ENCODE measurements around the gene EVI5L. TPM values are rescaled to one million over a fixed set of nuclear protein-coding genes. Genes with fewer than 3 reads are reported as not detected.

The EVI5L gene
- total RNA-seq, 1 experiment from 2014 or later: 21.1 TPM

DNA sequence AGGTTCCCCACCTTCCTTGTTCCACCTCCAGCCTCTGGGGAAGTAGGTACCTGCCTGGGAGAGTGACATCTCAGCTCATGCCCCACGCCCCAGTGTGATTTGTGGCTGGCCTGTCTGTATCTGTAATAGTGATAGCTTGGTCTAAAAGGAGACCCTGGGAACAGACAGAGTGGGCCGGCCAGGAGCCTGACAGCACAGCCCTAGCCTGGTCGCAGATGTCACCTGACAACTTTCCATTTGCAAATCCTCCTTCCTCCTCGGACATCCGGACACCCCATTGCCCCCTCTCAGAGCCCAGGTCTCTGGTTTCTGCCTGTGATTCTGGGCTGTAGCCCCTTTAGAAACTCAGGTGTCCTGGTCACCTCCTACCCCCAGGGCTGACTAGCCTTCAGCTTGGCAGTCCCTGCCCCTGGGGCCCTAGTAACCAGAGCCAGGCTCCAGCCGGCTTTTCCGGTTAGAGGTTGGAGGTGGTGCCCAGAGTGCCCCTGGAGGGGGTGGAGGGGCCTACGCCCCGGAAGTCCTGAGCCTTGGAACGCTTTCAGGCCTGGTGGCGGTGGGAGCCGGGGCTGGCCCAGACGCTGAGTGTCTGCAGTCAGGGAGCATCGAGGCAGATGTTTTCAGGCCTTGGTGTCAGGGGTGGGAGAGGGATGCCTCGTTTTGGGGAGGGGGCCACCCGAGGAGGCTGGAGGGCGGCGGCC is 64.7 kb downstream of the EVI5L start:
- no peak for DNase-seq (ENCODE audit: low spot score)

DNA sequence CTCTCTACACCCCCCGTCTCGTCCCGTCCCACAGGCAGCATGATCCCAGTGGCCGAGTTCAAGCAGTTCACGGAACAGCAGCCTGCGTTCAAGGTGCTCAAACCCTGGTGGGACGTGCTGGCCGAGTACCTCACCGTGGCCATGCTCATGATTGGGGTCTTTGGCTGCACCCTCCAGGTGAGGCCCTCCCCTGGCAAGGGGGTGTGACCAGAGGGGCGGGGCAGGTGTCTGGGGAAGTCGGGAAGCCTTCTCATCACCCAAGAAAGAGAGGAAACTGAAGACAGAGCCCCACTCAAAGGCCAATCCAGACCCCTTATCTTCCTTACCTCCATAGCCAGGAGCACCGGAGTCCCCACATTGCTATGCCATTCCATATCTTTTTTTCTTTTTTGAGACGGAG is 65.5 kb downstream of the EVI5L start:
- no peak for DNase-seq (ENCODE audit: low spot score)

DNA sequence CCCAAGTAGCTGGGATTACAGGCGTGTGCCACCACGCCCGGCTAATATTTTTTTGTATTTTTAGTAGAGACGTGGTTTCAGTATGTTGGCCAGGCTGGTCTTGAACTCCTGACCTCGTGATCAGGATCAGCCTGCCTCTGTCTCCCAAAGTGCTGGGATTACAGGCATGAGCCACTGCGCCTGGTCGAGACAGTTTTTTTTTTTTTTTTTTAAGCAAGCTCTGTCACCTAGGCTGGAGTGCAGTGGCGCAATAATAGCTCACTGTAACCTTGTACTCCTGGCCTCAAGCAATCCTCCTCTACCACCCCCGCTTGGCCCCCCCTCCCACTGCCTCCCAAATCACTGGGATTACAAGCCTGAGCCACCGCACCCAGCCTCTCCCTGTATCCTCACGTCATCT is 67.3 kb downstream of the EVI5L start:
- no peak for DNase-seq (ENCODE audit: low spot score)

DNA sequence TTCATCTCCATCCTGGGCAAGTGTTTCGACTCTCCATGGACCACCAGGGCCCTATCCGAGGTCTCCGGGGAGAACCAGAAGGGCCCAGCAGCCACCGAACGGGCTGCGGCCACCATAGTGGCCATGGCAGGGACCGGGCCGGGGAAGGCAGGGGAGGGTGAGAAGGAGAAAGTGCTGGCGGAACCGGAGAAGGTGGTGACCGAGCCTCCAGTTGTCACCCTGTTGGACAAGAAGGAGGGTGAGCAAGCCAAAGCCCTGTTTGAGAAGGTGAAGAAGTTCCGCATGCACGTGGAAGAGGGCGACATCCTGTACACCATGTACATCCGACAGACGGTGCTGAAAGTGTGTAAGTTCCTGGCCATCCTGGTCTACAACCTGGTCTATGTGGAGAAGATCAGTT is 68.9 kb downstream of the EVI5L start:
- no peak for DNase-seq (ENCODE audit: low spot score)

DNA sequence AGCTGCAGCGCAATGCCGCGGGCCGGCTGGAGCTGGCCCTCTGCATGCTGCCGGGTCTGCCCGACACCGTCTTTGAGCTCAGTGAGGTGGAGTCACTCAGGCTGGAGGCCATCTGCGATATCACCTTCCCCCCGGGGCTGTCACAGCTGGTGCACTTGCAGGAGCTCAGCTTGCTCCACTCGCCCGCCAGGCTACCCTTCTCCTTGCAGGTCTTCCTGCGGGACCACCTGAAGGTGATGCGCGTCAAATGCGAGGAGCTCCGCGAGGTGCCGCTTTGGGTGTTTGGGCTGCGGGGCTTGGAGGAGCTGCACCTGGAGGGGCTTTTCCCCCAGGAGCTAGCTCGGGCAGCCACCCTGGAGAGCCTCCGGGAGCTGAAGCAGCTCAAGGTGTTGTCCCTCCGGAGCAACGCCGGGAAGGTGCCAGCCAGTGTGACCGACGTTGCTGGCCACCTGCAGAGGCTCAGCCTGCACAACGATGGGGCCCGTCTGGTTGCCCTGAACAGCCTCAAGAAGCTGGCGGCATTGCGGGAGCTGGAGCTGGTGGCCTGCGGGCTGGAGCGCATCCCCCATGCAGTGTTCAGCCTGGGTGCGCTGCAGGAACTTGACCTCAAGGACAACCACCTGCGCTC is 69.8 kb downstream of the EVI5L start:
- DNase-seq (ENCODE audit: low spot score): no peak

DNA sequence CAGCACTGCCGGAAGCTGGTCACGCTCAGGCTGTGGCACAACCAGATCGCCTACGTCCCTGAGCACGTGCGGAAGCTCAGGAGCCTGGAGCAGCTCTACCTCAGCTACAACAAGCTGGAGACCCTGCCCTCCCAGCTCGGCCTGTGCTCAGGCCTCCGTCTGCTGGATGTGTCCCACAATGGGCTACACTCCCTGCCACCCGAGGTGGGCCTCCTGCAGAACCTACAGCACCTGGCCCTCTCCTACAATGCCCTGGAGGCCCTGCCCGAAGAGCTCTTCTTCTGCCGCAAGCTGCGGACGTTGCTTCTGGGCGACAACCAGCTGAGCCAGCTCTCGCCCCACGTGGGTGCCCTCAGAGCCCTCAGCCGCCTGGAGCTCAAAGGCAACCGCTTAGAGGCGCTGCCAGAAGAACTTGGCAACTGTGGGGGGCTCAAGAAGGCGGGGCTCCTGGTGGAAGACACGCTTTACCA is 70.4 kb downstream of the EVI5L start:
- DNase-seq (ENCODE audit: low spot score): no peak

DNA sequence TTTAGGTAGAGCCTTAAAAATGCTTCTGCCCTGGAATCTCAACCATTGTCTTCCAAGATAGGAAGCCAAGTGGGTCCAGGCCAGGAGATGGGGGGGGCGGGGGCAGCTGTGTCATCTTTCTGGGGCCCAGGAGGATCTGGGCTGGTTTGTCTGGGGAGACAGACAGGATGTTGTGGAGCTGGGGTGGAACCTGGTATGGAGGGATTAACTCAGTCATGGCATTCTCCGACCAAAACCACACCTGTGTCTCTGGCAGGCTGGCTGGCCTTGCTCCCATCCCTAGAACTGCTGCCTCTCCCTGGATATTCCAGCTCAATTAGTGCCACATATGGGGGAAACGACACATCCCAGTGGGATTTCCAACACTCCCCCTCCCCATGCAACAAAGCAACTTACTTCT is 70.9 kb downstream of the EVI5L start:
- DNase-seq (ENCODE audit: low spot score): peak; percentile 45

DNA sequence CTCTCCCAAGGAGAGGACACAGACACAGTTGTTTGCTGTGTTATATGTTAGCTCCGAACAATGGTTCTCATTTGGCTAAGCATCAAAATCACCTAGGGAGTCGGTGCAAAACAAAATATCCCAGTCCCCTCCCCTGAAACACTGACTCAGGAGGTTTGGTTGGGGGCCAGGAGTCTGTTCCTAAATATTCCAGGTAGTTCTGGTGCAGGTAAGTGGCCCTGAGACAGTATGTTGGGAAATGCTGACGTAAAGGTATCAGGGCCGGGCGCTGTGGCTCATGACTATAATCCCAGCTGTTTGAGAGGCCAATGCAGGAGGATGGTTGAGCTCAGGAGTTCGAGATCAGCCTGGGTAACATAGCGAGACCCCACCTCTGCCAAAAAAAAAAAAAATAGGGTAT is 71.3 kb downstream of the EVI5L start:
- DNase-seq (ENCODE audit: low spot score): no peak

DNA sequence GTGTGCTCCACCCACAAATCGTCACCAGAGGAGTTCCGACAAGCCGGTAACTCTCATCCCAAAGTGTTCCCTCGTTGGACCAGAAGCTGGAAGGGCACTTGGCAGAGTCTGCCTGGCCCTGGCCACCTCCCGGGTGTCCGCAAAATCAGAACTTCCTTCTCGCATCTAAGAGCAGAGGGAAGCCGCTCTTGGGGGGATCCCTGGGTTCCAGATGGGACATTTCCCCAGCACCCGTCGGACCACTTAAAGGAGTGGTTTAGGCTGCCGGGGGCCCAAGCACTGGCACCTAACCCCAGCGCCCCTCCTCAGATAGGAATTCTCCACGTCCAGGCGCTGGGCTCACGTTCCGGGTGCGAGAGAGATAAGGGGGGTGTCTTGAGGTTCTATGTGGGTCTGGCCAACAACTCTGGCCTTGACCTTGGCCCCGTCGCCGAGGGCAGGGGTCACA is 72.8 kb downstream of the EVI5L start:
- DNase-seq (ENCODE audit: low spot score): no peak

DNA sequence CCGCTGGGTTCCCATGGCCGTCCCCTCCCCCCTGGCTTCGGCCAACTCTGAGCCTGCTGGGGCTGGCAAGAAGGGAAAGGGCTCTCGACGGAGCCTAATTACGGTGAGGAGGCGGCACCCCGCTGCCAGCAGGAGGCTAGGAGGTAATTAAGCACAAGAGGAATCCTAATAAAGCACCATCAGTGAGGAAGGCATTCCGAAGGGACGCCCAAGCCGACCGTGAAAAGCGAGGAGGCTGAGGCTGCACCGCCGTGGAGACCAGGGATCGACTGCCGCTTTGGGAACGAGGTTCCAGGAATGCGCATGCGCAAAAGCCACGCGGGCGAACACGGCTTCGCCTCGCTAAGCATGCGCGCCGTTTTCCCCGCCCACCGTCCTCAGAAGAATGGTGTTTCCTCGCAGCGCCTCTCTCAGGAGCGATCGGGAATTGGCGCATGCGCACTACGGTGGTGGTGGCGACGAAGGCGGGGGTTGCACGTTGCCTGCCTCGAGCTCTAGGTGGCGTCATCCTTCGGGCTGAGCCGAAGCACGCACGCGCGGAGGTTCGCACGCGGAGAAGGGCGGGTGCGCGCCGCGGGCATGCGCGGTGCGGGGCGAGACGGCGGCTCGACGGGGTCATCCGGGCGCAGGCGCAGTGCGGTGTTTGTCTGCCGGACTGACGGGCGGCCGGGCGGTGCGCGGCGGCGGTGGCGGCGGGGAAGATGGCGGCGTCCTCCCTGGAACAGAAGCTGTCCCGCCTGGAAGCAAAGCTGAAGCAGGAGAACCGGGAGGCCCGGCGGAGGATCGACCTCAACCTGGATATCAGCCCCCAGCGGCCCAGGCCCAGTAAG is 73.4 kb downstream of the EVI5L start, which contains the start of gene MAP2K7:
MAP2K7 (plus strand) TSS at position 634 of the 830 bp plus-strand sequence; CDS start at position 702, 68 bp downstream.
- DNase-seq (ENCODE audit: low spot score): peak; percentile 99

DNA sequence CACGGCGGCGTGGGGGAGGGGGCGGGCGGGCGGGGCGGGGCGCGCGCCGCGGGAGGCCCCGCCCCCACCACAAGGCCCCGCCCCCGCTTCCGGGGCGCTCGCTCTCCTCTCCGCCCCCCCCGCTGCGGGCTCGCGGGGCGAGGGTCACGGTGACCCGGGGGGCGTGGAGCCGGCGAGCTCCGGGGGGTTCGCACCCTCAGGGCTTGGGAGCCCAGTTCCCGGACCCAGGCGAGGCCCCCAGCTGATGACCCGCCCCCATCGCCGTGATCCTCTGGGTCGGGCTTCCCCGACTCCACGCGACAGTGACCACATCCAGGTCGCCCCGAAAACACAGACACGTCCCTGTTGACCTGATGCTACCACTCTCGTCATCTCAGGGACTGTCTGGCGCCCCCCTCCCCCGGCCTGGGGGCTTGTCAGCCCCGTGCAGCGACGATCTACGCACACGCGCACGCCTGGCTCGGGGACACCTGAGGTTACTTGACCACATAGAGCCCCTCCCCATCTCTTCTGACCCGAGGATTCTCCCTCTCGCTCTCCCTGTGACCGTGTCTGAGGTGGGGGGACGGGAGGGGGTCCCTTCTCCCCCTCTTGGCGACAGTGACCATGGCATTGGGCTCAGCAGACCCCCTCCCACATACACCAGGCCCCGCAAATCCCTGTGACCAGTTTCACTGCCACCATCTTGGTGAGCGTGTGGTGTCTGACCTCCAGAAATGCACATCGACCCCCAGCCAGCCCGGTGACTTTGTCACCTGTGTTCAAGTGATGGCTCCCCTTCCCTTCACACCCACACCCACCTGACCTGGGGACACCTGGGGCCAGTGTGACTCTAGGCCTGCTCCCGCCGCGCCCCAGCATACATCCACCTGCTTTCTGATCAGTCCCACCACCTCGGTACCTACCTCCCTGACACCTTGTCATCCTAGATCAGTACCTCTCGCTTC is 74.3 kb downstream of the EVI5L start:
- no peak for DNase-seq (ENCODE audit: low spot score)

DNA sequence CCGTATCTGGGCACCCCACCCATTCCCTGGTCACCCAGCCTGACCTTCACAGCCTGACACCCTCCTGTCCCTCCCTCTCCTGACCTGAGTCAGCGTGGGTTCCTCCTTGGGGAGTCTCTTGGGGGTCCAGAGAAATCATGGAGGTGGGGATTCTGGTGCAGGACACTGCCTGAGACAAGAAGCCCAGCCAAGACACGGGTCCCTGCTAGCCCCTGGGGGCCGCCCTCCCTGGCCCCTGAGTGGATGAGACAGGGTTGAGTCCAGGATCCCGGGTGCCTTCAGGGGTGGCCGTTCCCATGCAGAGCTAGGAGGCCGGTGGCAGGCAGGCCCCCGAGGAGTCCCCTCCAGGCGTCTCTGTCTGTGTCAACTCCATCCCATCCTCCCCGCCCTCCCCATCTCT is 75.2 kb downstream of the EVI5L start:
- DNase-seq (ENCODE audit: low spot score): no peak

DNA sequence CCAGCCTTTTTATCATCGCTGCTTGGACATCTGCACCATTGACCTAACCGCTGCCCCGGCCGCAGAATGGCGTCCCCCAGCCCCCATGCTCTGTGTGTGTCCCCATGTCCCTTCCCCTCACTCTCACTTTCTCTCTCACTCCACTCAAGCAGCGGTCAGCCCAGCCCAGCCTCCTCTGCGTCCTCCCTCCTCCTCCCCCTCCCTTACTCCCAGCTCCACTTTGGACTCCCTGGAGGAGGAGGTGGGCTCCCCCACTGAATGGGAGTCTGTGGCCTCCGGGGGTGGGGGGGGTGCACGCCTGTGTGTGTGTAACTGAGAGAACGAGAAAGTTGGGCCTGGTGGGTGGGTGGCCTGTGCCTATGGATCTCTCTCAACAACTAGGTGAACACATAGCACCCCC is 75.8 kb downstream of the EVI5L start:
- DNase-seq (ENCODE audit: low spot score): no peak

DNA sequence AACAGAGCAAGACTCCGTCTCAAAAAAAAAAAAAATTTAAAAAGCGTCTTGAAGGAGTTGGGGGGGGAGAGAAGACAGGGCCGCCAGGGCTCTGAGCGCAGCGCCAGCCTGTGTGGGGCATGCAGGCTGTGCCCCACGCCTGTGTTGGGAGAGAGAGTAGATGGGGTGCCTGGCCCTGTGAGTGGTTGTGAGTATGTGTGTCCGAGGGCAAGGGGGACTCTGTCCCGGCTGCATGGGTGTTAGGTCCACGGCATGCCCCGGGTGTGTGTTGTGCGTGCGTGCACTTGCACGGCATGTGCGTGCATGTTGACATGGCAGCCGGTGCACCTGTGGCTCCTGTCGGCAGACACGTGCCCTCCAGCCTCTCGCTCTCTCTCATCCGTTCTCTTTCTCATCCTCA is 77.1 kb downstream of the EVI5L start:
- DNase-seq (ENCODE audit: low spot score): no peak

DNA sequence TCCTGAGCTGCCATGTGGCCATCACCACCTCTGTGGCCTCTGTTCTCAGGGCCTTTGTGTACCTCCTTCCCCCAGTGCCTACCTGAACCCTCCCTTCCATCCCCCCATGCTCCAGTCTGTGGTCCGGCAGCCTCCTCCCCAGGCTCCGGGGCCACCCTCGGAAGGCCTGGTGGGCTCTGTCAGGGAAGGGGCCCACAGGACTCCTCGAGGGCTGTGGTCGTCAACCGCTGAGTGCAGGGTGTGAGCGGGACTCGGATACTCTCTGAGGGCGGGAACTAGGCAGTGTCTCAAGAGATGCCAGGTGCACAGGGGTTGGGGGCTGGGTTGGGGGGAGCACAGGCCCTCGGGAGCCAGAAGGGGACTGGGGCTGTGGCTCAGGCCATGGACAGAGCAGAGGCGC is 77.5 kb downstream of the EVI5L start:
- DNase-seq (ENCODE audit: low spot score): no peak

DNA sequence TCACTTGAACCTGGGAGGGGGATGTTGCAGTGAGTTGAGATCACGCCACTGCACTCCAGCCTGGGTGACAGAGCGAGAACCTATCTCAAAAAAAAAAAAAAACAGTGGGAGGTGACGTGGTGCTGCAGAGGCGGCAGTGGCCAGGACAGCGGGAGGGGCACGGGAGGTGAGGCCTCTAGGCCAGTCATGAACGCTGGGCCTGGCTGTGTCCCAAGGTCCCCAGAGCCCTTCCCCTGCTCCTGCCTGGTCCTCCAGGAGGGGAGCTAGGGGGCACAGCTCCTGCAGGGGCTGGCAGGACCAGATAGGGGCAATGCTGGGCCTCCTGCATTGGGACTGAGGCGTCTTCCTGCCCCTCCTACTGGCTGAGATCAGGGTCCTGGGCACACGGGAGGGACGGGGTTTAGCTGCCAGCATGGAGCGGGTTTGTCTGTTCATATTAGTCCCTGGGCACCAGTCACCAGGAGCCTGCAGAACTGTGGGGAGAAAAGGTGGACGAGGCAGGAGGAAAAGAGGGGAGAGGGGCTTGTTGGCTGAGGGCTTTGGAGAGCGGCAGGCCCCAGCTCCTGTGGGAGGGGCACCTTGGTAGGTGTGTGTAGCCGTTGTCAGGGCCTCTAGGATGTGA is 78.2 kb downstream of the EVI5L start:
- no peak for DNase-seq (ENCODE audit: low spot score)

DNA sequence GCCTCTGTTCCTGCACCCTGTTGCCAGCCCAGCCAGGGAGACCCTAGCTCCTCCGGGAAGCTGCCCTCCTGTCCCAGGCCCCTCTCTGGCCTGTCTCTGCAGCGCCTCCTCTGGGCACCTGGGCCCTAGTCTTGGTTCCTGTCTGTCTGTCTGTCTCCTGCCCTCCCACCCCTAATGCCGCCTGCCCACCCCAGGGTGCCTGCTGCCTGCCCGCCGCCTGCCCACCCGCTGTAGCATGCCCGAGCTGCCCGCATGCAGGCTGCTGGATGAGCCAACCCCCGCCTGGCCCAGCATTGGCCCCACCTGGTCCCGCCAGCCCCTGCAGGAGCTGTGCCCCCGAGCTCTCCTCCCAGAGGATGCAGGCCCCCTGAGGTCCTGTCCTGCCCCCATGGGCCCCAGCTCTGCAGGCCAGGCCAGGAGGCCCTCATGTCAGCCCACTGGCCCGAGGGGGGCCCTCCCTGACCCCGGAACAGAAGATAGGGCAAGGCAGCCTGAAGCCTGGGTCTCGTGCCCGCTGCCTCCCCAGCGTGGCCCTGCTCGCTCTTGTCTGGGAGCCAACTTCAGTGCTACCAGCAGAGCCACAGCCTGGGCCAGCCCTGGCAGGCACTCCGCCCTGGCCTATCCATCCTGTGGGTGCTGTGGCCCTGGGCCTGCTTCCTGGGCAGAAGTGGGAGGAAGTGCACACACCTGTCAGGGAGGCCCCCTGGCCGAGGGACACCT is 78.9 kb downstream of the EVI5L start:
- DNase-seq (ENCODE audit: low spot score): no peak

DNA sequence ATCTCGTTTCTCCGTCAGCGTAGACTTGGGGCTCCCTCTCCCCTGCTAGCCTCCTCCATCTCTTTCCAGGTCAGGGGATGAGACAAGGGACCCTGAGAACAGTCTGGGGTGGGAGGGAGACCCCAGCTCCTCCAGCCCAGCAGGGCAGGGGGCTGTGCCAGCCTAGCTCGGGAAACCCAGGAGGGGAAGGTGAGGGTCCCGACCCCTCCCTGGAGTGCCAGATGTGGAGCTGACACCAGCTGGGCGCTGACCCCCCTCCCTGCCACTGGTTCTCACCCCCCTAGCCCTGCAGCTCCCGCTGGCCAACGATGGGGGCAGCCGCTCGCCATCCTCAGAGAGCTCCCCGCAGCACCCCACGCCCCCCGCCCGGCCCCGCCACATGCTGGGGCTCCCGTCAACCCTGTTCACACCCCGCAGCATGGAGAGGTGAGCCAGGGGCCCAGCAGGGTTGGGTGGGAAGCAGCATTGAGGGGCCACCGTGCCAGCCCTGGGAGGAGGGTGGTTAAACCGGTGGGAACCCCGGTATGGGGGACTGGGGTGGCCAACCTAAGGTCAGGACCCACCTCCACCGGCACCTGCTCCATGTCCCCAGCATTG is 79.6 kb downstream of the EVI5L start:
- DNase-seq (ENCODE audit: low spot score): no peak

DNA sequence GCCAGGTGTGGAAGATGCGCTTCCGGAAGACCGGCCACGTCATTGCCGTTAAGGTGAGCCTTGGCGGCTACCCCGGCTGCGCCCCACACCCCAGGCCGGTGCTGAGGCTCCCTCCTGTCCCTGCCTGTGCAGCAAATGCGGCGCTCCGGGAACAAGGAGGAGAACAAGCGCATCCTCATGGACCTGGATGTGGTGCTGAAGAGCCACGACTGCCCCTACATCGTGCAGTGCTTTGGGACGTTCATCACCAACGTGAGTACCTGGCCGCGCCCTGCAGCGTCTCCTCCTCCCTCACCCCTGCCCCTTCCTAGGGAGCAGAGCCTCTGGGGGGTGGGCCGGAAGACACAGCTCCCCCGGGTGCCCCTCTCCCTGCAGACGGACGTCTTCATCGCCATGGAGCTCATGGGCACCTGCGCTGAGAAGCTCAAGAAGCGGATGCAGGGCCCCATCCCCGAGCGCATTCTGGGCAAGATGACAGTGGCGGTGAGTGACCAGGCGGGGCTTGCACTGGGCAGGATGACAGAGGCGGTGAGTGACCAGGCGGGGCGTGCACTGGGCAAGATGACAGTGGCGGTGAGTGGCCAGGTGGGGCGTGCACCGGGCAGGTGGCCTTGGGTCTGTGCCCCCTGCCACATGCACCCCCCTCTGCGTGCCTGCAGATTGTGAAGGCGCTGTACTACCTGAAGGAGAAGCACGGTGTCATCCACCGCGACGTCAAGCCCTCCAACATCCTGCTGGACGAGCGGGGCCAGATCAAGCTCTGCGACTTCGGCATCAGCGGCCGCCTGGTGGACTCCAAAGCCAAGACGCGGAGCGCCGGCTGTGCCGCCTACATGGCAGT is 80.5 kb downstream of the EVI5L start:
- DNase-seq (ENCODE audit: low spot score): no peak

Measured in A172 (cell line).